K562 (cell line): ENCODE measurements around the gene RNF121. TPM values are rescaled to one million over a fixed set of nuclear protein-coding genes. Genes with fewer than 3 reads are reported as not detected.

Source experiments
- ATAC-seq: fragments of 200-7000 bp; cut with Tn5 transposase; 3 replicates; pipeline ENCODE4 v1.9.1; 2020; ENCODE audit warnings: moderate library complexity
- BruUV-seq: library from RNA; stranded (reverse); fragments of 400-500 nt; replicated peaks from 2 replicates; lab custom pipeline; 2021; lab: Mats Ljungman, UMichigan
- CTCF ChIA-PET: fragments of 300-600 bp; formaldehyde crosslinking; extraction: SDS; loops from one replicate; lab custom pipeline; 2021; ENCODE audit warnings: low intra/inter-chr PET ratio; lab: Yijun Ruan, JAX
- POLR2A ChIA-PET: fragments of 300-600, 350-650 bp; sonication (Branson Sonifier 250); formaldehyde crosslinking; extraction: SDS; loops from one replicate; lab custom pipeline; 2021; ENCODE audit warnings: antibody characterized with exemption, inconsistent platforms; lab: Yijun Ruan, JAX
- DNase-seq, 4 experiments: peaks; one replicate each; pipeline versions ENCODE4 v3.0.0 to v3.0.0-alpha.2; 2011 to 2018; ENCODE audit warnings: low spot score in 3 of 4, mixed read lengths in 3 of 4; ENCODE audit errors: extremely low read depth in 1 of 4
- FAIRE-seq: peaks from 2 replicates; lab custom pipeline; 2011; peaks lifted over from hg19 to GRCh38; lab: Jason Lieb, UNC
- H2AFZ ChIP-seq: 2 replicates; pipeline ENCODE4 v1.6.0; 2011; ENCODE audit warnings: low read depth, low read length, control low read depth, inconsistent platforms
- H3K27ac ChIP-seq: fragments of 200-600 bp; 3 replicates; pipeline ENCODE4 v1.8.0; 2011; ENCODE audit warnings: low read depth, mild to moderate bottlenecking, control low read depth, inconsistent platforms, low read length, moderate library complexity, mixed read lengths; ENCODE audit errors: extremely low read depth
- H3K27me3 ChIP-seq, 2 experiments: fragments of 300-600 bp in 1 of 2; 2 replicates in 1 of 2; 3 replicates in 1 of 2; pipeline versions ENCODE4 v1.6.0 to v1.8.0; 2011; ENCODE audit warnings: inconsistent platforms in 2 of 2, low read length in 2 of 2, mild to moderate bottlenecking in 1 of 2, mixed read lengths in 1 of 2, moderate library complexity in 1 of 2; ENCODE audit not compliant: control insufficient read depth in 2 of 2, insufficient read depth in 2 of 2
- H3K36me3 ChIP-seq: fragments of 300-600 bp; 3 replicates; pipeline ENCODE4 v1.8.0; 2011; ENCODE audit warnings: mild to moderate bottlenecking, low read length, inconsistent platforms; ENCODE audit not compliant: control insufficient read depth, insufficient read depth
- H3K4me1 ChIP-seq, 2 experiments: fragments of 200-600 bp in 1 of 2; replicated peaks in 1 of 2; 2 replicates in 1 of 2; 3 replicates in 1 of 2; pipeline versions ENCODE4 v1.5.1 to v1.8.0; 2011; ENCODE audit warnings: inconsistent platforms in 2 of 2, low read length in 2 of 2, mild to moderate bottlenecking in 1 of 2, mixed read lengths in 1 of 2, moderate library complexity in 1 of 2; ENCODE audit not compliant: control insufficient read depth in 2 of 2, insufficient read depth in 2 of 2
- H3K4me2 ChIP-seq: 2 replicates; pipeline ENCODE4 v1.6.1; 2011; ENCODE audit warnings: low read length, control low read depth, inconsistent platforms, mixed read lengths; ENCODE audit not compliant: insufficient read depth
- H3K4me3 ChIP-seq: fragments of 200-600 bp; sonication (generic), shearing (Covaris generic); 2 replicates; pipeline ENCODE4 v1.5.1; 2016; ENCODE audit warnings: control low read depth, inconsistent platforms
- H3K79me2 ChIP-seq: fragments of 200-600 bp; 3 replicates; pipeline ENCODE4 v1.8.0; 2011; ENCODE audit warnings: low read length, inconsistent platforms; ENCODE audit not compliant: control insufficient read depth, insufficient read depth
- H3K9ac ChIP-seq, 2 experiments: 2 replicates each; pipeline versions ENCODE4 v1.6.0 to v1.6.1; 2011; ENCODE audit warnings: low read depth in 2 of 2, low read length in 2 of 2, control low read depth in 1 of 2, inconsistent platforms in 1 of 2, mild to moderate bottlenecking in 1 of 2, mixed read lengths in 1 of 2; ENCODE audit not compliant: insufficient read depth in 1 of 2
- H3K9me1 ChIP-seq: one replicate; pipeline ENCODE4 v1.6.0; 2011; ENCODE audit warnings: inconsistent platforms, mild to moderate bottlenecking, low read length, moderate library complexity; ENCODE audit not compliant: control insufficient read depth, insufficient read depth
- H3K9me3 ChIP-seq: replicated peaks from 2 replicates; pipeline ENCODE4 v1.5.1; 2011; ENCODE audit warnings: low read depth, low read length, inconsistent platforms; ENCODE audit not compliant: control insufficient read depth, insufficient read depth
- H4K20me1 ChIP-seq: replicated peaks from 2 replicates; pipeline ENCODE4 v1.6.1; 2011; ENCODE audit warnings: low read length, inconsistent platforms, mixed read lengths; ENCODE audit not compliant: control insufficient read depth, insufficient read depth
- HMG20B ChIP-seq: fragments of 250-450 bp; sonication (Bioruptor Pico); IDR thresholded peaks from 2 replicates; pipeline ENCODE4 v1.5.0; 2021; ENCODE audit warnings: mild to moderate bottlenecking
- SMAD4 ChIP-seq: fragments of 250-450 bp; sonication (Bioruptor Pico); conservative IDR thresholded peaks from 2 replicates; pipeline ENCODE4 v1.8.0; 2021; ENCODE audit warnings: inconsistent platforms, mild to moderate bottlenecking, moderate library complexity
- TARDBP ChIP-seq: fragments of 450-650 bp; IDR thresholded peaks from 2 replicates; pipeline ENCODE4 v1.6.1; 2016
- WGBS: fragments of 100-300 bp; shearing (Covaris generic); methylation state at CpG from one replicate; pipeline ENCODE4 v1.1.6; 2016; ENCODE audit warnings: low coverage, mixed read lengths; ENCODE audit not compliant: insufficient coverage; ENCODE audit errors: missing lambda C conversion rate; 5-methylcytosine and 5-hydroxymethylcytosine counted together
- in situ Hi-C: fragments of 300-500 bp; cut with MboI; formaldehyde crosslinking; loops from 4 replicates; pipeline ENCODE4 v1.15.0; 2018; ENCODE audit warnings: inconsistent platforms, mixed read lengths
- intact Hi-C: fragments of 100-400 bp; cut with micrococcal nuclease; formaldehyde crosslinking; loops from 2 replicates; pipeline ENCODE4 v1.14.2; 2022
- polyA plus RNA-seq, 8 experiments: library from polyadenylated mRNA; depleted of rRNA in 4 of 8; stranded (reverse) in 5 of 8; unstranded in 3 of 8; fragments of >200 nt; fragmentation: Nextera tagmentation in 2 of 8; fragmentation: Illumina TruSeq in 1 of 8; extraction: Ambion mirVana in 2 of 8; extraction: Trizol in 1 of 8; gene quantifications; 2 replicates each; pipeline versions ENCODE4 v1.2.1 to v1.2.3, GENCODE V29; 2011 to 2014; ENCODE audit warnings: inconsistent platforms in 1 of 8, missing spikeins in 1 of 8
- total RNA-seq, 7 experiments: library from RNA; depleted of rRNA in 6 of 7; stranded (reverse); fragments of >200 nt in 6 of 7; fragmentation: Illumina TruSeq in 2 of 7; extraction: Trizol in 2 of 7; gene quantifications; 2 replicates each; pipeline versions ENCODE4 v1.2.1 to v1.2.3, GENCODE V29; 2011 to 2021; ENCODE audit warnings: low replicate concordance in 1 of 7
- TF ChIP-seq, protein P1 (sequence below): fragments of 250-450 bp; sonication (Bioruptor Pico); IDR thresholded peaks from 2 replicates; pipeline ENCODE4 v1.8.0; 2022; ENCODE audit warnings: moderate library complexity, mild to moderate bottlenecking, inconsistent platforms

RNF121 gene
- total and polyA plus RNA-seq, 9 of the 15 experiments (the other 6 are each of a cell fraction or from before 2014, with no cell fraction given) = 8.0 to 63.4 (median 20.5) TPM

DNA sequence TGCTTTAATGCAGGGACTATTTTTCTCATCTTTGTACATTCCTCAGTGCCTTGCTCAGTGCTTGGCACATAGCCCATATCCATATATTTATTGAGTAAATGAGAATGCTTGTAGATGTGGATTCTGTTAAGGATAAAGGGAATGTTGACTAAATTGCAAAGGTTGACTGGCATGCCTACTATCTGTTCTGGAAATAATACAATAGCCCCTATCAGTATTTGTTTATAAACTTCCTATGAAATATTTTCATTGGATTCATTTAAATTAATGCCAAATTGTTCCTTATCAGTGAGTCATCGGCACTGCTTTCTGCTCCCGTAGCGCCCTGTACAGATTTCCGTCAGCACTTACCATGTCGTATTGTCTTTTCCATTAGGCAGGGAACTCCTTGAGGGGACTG is 8.0 kb downstream of the RNF121 start:
- POLR2A ChIA-PET = no interaction called here
- in situ Hi-C loops = no loop called here

DNA sequence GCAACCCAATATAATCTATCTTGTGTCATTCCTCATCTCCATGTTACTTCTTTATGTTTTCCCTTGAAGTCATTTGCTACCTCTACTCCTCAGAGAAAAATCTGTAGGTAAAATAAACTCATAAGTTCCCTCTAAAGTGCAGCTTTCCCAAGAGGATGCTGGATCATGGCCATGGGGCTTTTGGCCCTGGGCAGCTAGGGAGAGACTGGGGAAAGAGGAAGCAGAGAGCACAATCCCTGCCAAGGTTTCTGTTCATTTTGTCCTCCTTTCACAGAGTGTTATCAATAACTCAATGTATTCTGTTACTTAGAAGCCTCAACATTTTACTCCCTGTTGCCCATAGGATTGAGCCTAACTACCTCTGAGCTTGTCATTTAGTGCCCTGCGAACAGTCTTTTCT is 9.0 kb downstream of the RNF121 start:
- no peak overlapping the region for H3K4me2 ChIP-seq
- WGBS = 100% methylated on average over 1 of the region's 1 CpG
- POLR2A ChIA-PET = interaction anchor here (0.6 to 2.7 kb wide), 3 partner anchors 9 to 30 kb away, joined by 3 to 18 read pairs (median 11); partner anchors contain the start of genes RNF121 and XNDC1N

More for the DNA sequence above, 8.0 kb downstream of the RNF121 start:
- CTCF ChIA-PET = no interaction called here
- TF ChIP-seq SMAD4 (CRISPR knock-in tag) = no peak
- TF ChIP-seq HMG20B (CRISPR knock-in tag) = no peak
- no TSS peak for BruUV-seq
- Histone ChIP-seq H3K4me3 (no peak overlapping the region), H3K79me2 (peaks cover 88% of the 10 kb centered on the region), H3K27ac (no peak overlapping the region), H3K9ac (no peak overlapping the region), H3K4me1 (peaks cover 0 to 8% of the 10 kb centered on the region in 2 experiments; a peak in 2 of 5 replicates), H4K20me1 (peaks cover 20% of the 10 kb centered on the region), H3K9me3 (no peaks in the 10 kb centered on the region), H3K9me1 (no peaks in the 10 kb centered on the region), H2AFZ (no peak overlapping the region), H3K36me3 (peaks cover 34% of the 10 kb centered on the region), H3K27me3 (no peaks in the 10 kb centered on the region), H3K4me2 (no peak overlapping the region)
- intact Hi-C loops = no loop called here
- 67% methylated on average over 5 of the region's 5 CpGs for WGBS
- DNase-seq = no peak
- FAIRE-seq = no peak
- no peak for ATAC-seq

More for the DNA sequence above, 9.0 kb downstream of the RNF121 start:
- Histone ChIP-seq H3K9me1 (no peaks in the 10 kb centered on the region), H3K79me2 (peaks cover 83% of the 10 kb centered on the region), H3K9me3 (no peaks in the 10 kb centered on the region), H3K36me3 (peaks cover 34% of the 10 kb centered on the region), H4K20me1 (peaks cover 17% of the 10 kb centered on the region), H3K9ac (no peak overlapping the region), H3K27me3 (no peaks in the 10 kb centered on the region), H3K4me3 (no peak overlapping the region), H2AFZ (no peak overlapping the region), H3K4me1 (peaks cover 0 to 9% of the 10 kb centered on the region in 2 experiments; a peak in 2 of 5 replicates), H3K27ac (no peak overlapping the region)
- TF ChIP-seq, protein P1, sequence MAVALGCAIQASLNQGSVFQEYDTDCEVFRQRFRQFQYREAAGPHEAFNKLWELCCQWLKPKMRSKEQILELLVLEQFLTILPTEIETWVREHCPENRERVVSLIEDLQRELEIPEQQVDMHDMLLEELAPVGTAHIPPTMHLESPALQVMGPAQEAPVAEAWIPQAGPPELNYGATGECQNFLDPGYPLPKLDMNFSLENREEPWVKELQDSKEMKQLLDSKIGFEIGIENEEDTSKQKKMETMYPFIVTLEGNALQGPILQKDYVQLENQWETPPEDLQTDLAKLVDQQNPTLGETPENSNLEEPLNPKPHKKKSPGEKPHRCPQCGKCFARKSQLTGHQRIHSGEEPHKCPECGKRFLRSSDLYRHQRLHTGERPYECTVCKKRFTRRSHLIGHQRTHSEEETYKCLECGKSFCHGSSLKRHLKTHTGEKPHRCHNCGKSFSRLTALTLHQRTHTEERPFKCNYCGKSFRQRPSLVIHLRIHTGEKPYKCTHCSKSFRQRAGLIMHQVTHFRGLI (CRISPR knock-in tag) = no peak
- no peak for TF ChIP-seq TARDBP
- ATAC-seq = no peak
- no TSS peak for BruUV-seq
- DNase-seq = no peak
- intact Hi-C loops (no loop called here), in situ Hi-C loops (no loop called here)
- FAIRE-seq = no peak
- CTCF ChIA-PET = no interaction called here
